Skeletal muscle satellite cell (primary cell): ENCODE measurements around the gene F7. TPM values are rescaled to one million over a fixed set of nuclear protein-coding genes. Genes with fewer than 3 reads are reported as not detected.

Experiments
- H3K27me3 ChIP-seq: 2 replicates; pipeline ENCODE4 v1.7.0; 2013; ENCODE audit warnings: low read length; ENCODE audit not compliant: control insufficient read depth, insufficient read depth
- H3K36me3 ChIP-seq: 2 replicates; pipeline ENCODE4 v1.7.0; 2013; ENCODE audit warnings: mild to moderate bottlenecking, control low read depth, low read length; ENCODE audit not compliant: insufficient read depth
- H3K4me1 ChIP-seq: 2 replicates; pipeline ENCODE4 v1.7.0; 2013; ENCODE audit warnings: low read length; ENCODE audit not compliant: control insufficient read depth, insufficient read depth
- H3K4me2 ChIP-seq: 2 replicates; pipeline ENCODE4 v1.7.0; 2013; ENCODE audit warnings: mild to moderate bottlenecking, low read length
- H3K4me3 ChIP-seq: 2 replicates; pipeline ENCODE4 v1.7.0; 2013; ENCODE audit warnings: low read length
- H3K9ac ChIP-seq: 2 replicates; pipeline ENCODE4 v1.7.0; 2013; ENCODE audit warnings: mild to moderate bottlenecking, low read depth, low read length, moderate library complexity
- H3K9me3 ChIP-seq: replicated peaks from 2 replicates; pipeline ENCODE4 v1.7.0; 2013; ENCODE audit warnings: mild to moderate bottlenecking, control low read depth, low read length
- small RNA-seq: library from RNA; depleted of rRNA; stranded (forward); fragments of <200 nt; gene quantifications from one replicate; pipeline ENCODE3, GENCODE V24; 2012

The F7 gene

GRCh38 chr13:113169277-113170272, 64.0 kb downstream of the F7 start:
- Histone ChIP-seq H3K4me1 (no peaks in the 10 kb centered on the region), H3K4me3 (no peak overlapping the region), H3K4me2 (no peak overlapping the region), H3K9ac (no peak overlapping the region), H3K36me3 (peaks cover 42% of the 10 kb centered on the region), H3K9me3 (no peaks in the 10 kb centered on the region), H3K27me3 (no peaks in the 10 kb centered on the region)

Small RNAs within 50 kb of the gene (small RNA-seq; reads per million reads assigned to genes)
- gene AL137002.1, result not detected
